Activated gamma-delta T cell (primary cell): ENCODE results near the gene TMEM256.
"Not testable (repeated sequence)": the region's sequence is repeated elsewhere in the genome, so short reads cannot be mapped to it uniquely, and the experiment has no call there.

Experiments used
- DNase-seq: peaks from one replicate; lab custom pipeline; 2025; lab: John Stamatoyannopoulos, UW

TMEM256 gene

GRCh38 chr17:7383742-7384488 lies 20.0 kb downstream of the TMEM256 start:
- DNase-seq, result peak; percentile 67

GRCh38 chr17:7383371-7383741 lies 20.5 kb downstream of the TMEM256 start:
- no peak for DNase-seq

- no peak for DNase-seq
Observed at GRCh38 chr17:7382901-7383300, 21.0 kb downstream of the TMEM256 start.

GRCh38 chr17:7380855-7381683 lies 22.8 kb downstream of the TMEM256 start, which contains the start of gene TNK1:
Gene TNK1 (plus strand): TSS chr17:7381089. CDS start chr17:7382927, 1,838 bp downstream.
- no peak for DNase-seq

GRCh38 chr17:7380321-7380720 lies 23.6 kb downstream of the TMEM256 start:
- DNase-seq, result no peak

GRCh38 chr17:7379134-7379533 lies 24.8 kb downstream of the TMEM256 start:
- DNase-seq, result no peak

- no peak for DNase-seq
Observed at GRCh38 chr17:7374353-7374752, 29.5 kb downstream of the TMEM256 start.

GRCh38 chr17:7370853-7371252 lies 33.0 kb downstream of the TMEM256 start:
- DNase-seq, result no peak

GRCh38 chr17:7369825-7370224 lies 34.1 kb downstream of the TMEM256 start:
- DNase-seq, result no peak

GRCh38 chr17:7368599-7368994 lies 35.3 kb downstream of the TMEM256 start:
- DNase-seq, result not testable (repeated sequence)

GRCh38 chr17:7367918-7368598 lies 35.8 kb downstream of the TMEM256 start:
- no peak for DNase-seq

- DNase-seq, result no peak
Observed at GRCh38 chr17:7367083-7367482, 36.8 kb downstream of the TMEM256 start.

GRCh38 chr17:7365963-7366362 lies 37.9 kb downstream of the TMEM256 start:
- not testable (repeated sequence) for DNase-seq

- no peak for DNase-seq
Observed at GRCh38 chr17:7363311-7363710, 40.6 kb downstream of the TMEM256 start.

- no peak for DNase-seq
Observed at GRCh38 chr17:7361906-7362305, 42.0 kb downstream of the TMEM256 start.

GRCh38 chr17:7357381-7357780 lies 46.5 kb downstream of the TMEM256 start:
- DNase-seq, result no peak

- no peak for DNase-seq
Observed at GRCh38 chr17:7356756-7357155, 47.1 kb downstream of the TMEM256 start.

GRCh38 chr17:7356072-7356549 lies 47.8 kb downstream of the TMEM256 start:
- DNase-seq, result peak; percentile 46

GRCh38 chr17:7355573-7355972 lies 48.3 kb downstream of the TMEM256 start:
- DNase-seq, result no peak

- no peak for DNase-seq
Observed at GRCh38 chr17:7355053-7355452, 48.8 kb downstream of the TMEM256 start, which contains the start of gene TMEM95. Gene TMEM95 (plus strand): TSS chr17:7355156. CDS start chr17:7355205, 49 bp downstream.

GRCh38 chr17:7354262-7354843 lies 49.5 kb downstream of the TMEM256 start:
- no peak for DNase-seq
